Measurements from ENCODE around the gene CD244.

Gene CD244

GRCh38 chr1:160781186-160781766 is 81.4 kb downstream of the CD244 start:
- no peak for DNase-seq (ENCODE audit: low spot score)

- no peak for DNase-seq (ENCODE audit: low spot score)
Measured at GRCh38 chr1:160780398-160780755, 82.3 kb downstream of the CD244 start.

Data from ecto neural progenitor cell (in vitro differentiated cells).